KMS-11 (cell line): ENCODE results near the gene USH2A.

Experiments used
- H2AFZ ChIP-seq: fragments of 200-600 bp; sonication (generic); 2 replicates; pipeline ENCODE4 v1.6.1; 2016; ENCODE audit warnings: antibody characterized with exemption, mixed run types, low read depth
- H3K27ac ChIP-seq: fragments of 200-600 bp; sonication (generic); 2 replicates; pipeline ENCODE4 v1.6.1; 2016; ENCODE audit warnings: mild to moderate bottlenecking, mixed run types
- H3K27me3 ChIP-seq: fragments of 200-600 bp; sonication (generic); 2 replicates; pipeline ENCODE4 v1.6.1; 2017; ENCODE audit warnings: mild to moderate bottlenecking, low read depth, mixed run types, moderate library complexity; ENCODE audit not compliant: insufficient read depth
- H3K36me3 ChIP-seq: fragments of 200-600 bp; sonication (generic); 2 replicates; pipeline ENCODE4 v1.6.1; 2017; ENCODE audit warnings: mild to moderate bottlenecking, mixed run types; ENCODE audit not compliant: insufficient read depth
- H3K4me1 ChIP-seq: fragments of 200-600 bp; sonication (generic); 2 replicates; pipeline ENCODE4 v1.6.1; 2016; ENCODE audit warnings: mild to moderate bottlenecking, low read depth, mixed run types; ENCODE audit not compliant: poor library complexity, severe bottlenecking
- H3K4me2 ChIP-seq: fragments of 200-600 bp; sonication (generic); 2 replicates; pipeline ENCODE4 v1.7.0; 2016; ENCODE audit warnings: mild to moderate bottlenecking, mixed run types
- H3K4me3 ChIP-seq: fragments of 200-600 bp; sonication (generic); IDR thresholded peaks from 2 replicates; pipeline ENCODE4 v1.6.1; 2017; ENCODE audit warnings: low read depth, low read length, mixed read lengths; ENCODE audit not compliant: insufficient read depth
- H3K79me2 ChIP-seq: fragments of 200-600 bp; sonication (generic); 2 replicates; pipeline ENCODE4 v1.6.1; 2016; ENCODE audit warnings: low read depth, mixed run types; ENCODE audit not compliant: insufficient read depth
- H3K9ac ChIP-seq: fragments of 200-600 bp; sonication (generic); 2 replicates; pipeline ENCODE4 v1.6.1; 2016; ENCODE audit warnings: mild to moderate bottlenecking, mixed run types
- H4K20me1 ChIP-seq: fragments of 200-600 bp; sonication (generic); 2 replicates; pipeline ENCODE4 v1.6.1; 2016; ENCODE audit warnings: mild to moderate bottlenecking, mixed run types; ENCODE audit not compliant: insufficient read depth
- CTCF ChIP-seq: fragments of 200-600 bp; sonication (generic); conservative IDR thresholded peaks from 2 replicates; pipeline ENCODE4 v1.6.1; 2017; ENCODE audit warnings: low read depth, mild to moderate bottlenecking, antibody characterized with exemption, low read length, moderate library complexity, mixed read lengths

The USH2A gene

GRCh38 chr1:215887627-215888026 is 535.6 kb downstream of the USH2A start:
- Histone ChIP-seq H3K27me3 (no peaks in the 10 kb centered on the region), H3K4me2 (no peak overlapping the region), H3K9ac (no peak overlapping the region), H3K36me3 (no peaks in the 10 kb centered on the region), H3K79me2 (no peaks in the 10 kb centered on the region), H4K20me1 (no peaks in the 10 kb centered on the region), H3K4me3 (no peak overlapping the region), H3K4me1 (no peaks in the 10 kb centered on the region), H2AFZ (no peak overlapping the region), H3K27ac (no peak overlapping the region)
- no peak for TF ChIP-seq CTCF

- Histone ChIP-seq H3K4me1 (no peaks in the 10 kb centered on the region), H3K4me3 (no peak overlapping the region), H2AFZ (no peak overlapping the region), H3K36me3 (no peaks in the 10 kb centered on the region), H3K27me3 (no peaks in the 10 kb centered on the region), H3K4me2 (no peak overlapping the region), H3K27ac (no peak overlapping the region), H3K9ac (no peak overlapping the region), H3K79me2 (no peaks in the 10 kb centered on the region), H4K20me1 (no peaks in the 10 kb centered on the region)
- no peak for TF ChIP-seq CTCF
Measured at GRCh38 chr1:215883004-215883403, 540.2 kb downstream of the USH2A start.

- H4K20me1 ChIP-seq: no peaks in the 10 kb centered on the region
- H3K27me3 ChIP-seq: no peaks in the 10 kb centered on the region
- H3K36me3 ChIP-seq: no peaks in the 10 kb centered on the region
Measured at GRCh38 chr1:215878843-215879242, 544.4 kb downstream of the USH2A start.

GRCh38 chr1:215878128-215878527 is 545.1 kb downstream of the USH2A start:
- Histone ChIP-seq H3K27me3 (no peaks in the 10 kb centered on the region), H3K9ac (no peak overlapping the region), H3K27ac (no peak overlapping the region), H2AFZ (no peak overlapping the region), H3K4me1 (no peaks in the 10 kb centered on the region), H3K79me2 (no peaks in the 10 kb centered on the region), H3K4me3 (no peak overlapping the region), H3K36me3 (no peaks in the 10 kb centered on the region), H3K4me2 (no peak overlapping the region), H4K20me1 (no peaks in the 10 kb centered on the region)
- no peak for TF ChIP-seq CTCF

More at GRCh38 chr1:215878843-215879242, 544.4 kb downstream of the USH2A start:
- Histone ChIP-seq H3K9ac (no peak overlapping the region), H3K4me3 (no peak overlapping the region), H3K4me2 (no peak overlapping the region), H3K79me2 (no peaks in the 10 kb centered on the region), H3K4me1 (no peaks in the 10 kb centered on the region), H2AFZ (no peak overlapping the region), H3K27ac (no peak overlapping the region)
- TF ChIP-seq CTCF: no peak
